Stimulated activated CD4-positive, alpha-beta T cell treated with anti-CD3 and anti-CD28 coated beads, TNF-alpha, amount 100 ng/mL, for 24 hours (primary cell): ENCODE measurements around the gene EXD3.
"Not testable (repeated sequence)": the region's sequence is repeated elsewhere in the genome, so short reads cannot be mapped to it uniquely, and the experiment has no call there.

ENCODE experiments used
- DNase-seq, 3 experiments: peaks; one replicate each; pipeline ENCODE4 v3.0.0-alpha.2; 2020; ENCODE audit warnings: low read depth in 3 of 3

Gene EXD3

GRCh38 chr9:137458194-137459151, 35.5 kb upstream of the EXD3 start:
- DNase-seq = no peak

DNA sequence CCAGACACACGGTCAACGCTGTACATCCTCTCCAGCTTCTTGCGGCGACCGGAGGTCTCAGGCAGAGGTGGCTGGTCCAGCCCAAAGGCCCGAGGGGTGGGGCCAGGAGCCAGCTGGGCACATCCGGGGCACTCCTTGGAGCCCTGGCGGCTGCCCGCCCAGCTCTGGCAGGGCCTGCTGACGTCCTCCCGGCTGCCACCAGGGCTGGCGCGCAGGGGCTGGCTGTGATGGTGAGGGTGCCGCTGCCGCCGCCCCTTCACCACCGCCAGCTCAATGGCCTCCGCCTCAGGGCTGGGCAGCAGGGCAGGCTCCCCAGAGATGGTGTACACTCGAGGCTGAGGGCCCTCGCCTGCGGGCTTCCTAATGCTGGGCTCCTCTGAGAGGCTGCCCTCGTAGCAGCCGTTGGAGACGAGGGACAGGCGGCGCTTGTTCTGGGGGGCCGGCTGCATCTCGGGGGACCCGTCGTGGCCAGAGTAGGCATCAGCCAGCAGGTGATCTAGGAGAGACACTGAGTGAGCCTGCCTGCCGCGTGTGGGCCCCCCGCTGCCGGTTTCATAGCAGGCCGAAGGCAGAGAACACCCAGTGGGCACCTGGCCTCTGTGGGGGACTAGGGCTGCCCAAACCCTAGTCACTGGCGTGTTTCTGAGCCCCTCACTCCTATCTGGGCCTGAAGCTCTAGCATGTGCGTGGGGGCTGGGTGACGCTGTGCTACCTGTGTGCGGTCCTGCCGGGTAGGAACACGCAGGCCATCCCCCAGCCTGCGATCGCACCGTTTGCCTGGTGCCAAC, 34.6 kb upstream of the EXD3 start:
- no peak for DNase-seq

DNA sequence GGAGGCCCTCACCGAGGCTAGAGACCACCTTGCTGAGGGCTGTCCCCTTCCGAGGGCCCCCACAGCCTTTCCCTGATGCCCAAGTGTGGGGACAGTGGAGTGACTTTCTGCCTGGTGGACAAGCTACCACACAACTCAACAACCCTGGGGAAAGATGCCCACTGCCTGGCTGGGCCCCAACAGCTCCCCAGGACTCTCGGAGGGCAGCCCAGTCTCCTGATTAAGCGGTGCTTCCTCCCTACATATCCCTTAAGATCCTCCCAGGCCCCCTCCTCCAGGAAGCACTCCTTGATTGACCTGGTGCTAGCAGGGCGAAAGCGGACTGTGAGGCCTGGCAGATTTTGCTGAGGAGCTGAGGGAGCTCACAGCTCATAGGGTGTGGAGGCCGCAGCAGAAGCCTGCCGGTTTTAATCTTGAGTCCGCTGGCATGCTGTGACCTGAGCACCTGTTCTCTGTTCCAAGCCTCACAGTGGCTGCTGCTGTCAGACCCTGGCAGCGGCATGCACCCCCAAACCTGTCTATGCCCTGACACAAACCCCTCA, 34.0 kb upstream of the EXD3 start:
- no peak for DNase-seq

GRCh38 chr9:137456061-137456863, 33.3 kb upstream of the EXD3 start:
- DNase-seq = no peak

DNA sequence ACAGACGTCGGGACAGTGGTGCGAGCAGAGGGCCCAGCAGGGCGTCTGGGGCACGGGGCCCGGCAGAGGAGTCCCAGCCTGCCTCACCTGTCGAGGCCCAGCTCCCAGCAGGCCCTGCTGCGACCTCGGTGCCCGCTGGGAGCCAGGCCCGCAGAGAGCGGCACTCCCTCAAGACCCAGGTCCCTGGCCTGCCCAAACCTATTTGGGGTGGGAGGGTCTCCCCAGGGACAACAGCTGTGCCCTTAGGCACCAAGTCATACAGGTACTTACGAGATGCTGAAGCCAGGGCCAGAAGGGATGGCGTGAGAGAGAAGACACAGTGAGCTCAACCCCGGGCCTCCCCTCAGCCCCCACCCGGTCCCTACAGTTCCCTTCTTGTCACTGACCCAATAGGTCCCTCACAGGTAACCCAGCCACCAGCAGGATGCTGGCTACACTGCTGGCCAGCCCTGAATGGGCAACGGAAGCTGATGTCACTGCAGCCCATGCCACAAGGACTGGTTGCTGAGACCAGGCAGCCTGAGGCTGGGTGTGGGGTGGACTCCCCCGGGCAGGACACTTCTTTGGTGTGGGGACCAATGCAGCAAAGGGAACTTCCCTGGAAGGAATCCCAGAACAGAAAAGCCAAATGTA, 32.5 kb upstream of the EXD3 start:
- DNase-seq = no peak

- DNase-seq = no peak
Measured at GRCh38 chr9:137454597-137455358, 31.8 kb upstream of the EXD3 start.

DNA sequence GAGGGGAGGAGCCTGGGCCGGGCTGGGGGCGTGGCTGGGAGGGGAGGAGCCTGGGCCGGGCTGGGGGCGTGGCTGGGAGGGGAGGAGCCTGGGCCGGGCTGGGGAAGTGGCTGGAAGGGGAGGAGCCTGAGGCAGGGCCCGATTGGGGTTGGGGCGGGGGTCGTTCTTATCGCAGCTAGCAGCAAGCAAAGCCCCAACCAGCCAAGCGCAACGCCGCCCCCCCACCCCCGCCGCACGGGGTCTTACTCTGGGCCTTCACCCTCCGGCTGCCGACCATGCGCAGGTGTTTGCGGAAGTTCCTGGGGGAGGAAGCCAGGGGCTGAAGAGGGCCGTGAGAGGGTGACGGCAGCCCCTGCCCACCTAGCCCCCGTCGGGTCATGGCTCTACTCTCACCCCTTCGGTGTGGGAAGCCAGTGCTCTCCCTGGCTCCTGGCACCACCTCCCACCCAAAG, 31.2 kb upstream of the EXD3 start:
- peak in 1 of 3 experiments; percentile 35 for DNase-seq

DNA sequence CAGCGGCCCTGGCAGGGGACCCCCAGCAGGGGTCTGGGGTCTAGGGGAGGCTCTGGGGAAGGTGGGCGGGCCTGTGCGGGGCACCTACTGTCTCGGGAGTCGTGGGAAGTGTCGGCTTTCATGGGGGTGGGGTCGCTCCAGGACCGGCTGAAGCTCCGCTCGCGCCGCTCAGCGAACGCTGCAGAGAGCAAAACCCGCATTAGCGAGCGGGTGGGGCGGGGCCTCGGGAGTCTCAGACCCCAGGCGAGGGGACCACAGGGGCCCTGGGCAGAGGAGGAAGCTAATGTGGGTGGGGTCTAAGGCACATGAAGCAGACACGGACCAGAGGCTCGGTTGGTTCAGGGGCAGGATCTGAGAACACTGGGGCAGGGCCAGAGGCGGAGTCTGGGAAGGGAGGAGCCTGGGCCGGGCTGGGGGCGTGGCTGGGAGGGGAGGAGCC, 30.7 kb upstream of the EXD3 start:
- DNase-seq = peak in 1 of 3 experiments; percentile 60

DNA sequence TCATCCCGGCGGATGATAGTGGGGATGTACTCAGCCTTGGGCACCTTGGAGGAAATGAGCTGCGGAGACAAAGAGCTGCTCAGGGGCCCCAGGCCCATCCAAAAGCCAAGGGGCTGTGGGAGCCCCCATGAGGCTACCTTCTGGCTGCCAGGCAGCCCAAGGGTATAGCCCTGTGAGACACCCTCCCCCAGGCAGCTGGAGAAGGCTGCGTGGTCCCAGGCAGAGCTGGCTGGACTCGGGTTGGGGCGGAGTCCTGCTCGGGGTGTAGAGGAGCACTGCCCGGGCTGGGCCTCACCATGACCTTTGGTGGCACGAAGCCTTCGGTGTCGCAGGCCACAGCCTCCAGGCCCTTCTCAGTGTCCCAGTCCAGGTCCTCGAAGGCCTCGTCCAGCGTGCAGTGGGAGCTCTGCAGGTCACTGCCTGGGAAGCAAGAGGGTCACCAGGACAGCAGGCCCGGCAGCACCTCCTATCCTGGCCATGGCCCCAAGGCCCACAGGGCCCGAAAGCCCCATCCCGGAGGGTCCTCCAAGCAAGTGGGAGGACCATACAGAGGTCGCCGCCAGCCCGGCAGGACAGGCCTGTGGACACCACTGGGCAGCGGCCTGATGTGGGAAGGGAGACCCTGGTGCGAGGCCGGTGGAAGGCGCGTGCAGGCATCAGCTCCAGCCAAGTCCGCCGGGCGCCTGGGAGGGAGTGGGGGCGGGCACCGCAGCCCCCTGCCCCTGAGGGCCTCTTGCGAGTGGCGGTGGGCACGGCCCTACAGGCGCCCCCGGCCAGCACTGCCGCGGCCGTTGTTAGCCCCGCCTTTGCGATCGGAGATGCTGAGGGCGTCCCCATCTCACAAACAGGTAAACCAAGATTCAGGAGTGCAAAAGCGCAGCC, 30.0 kb upstream of the EXD3 start:
- DNase-seq = no peak

GRCh38 chr9:137452006-137452760, 29.2 kb upstream of the EXD3 start:
- DNase-seq = no peak

- DNase-seq = not testable (repeated sequence)
Measured at GRCh38 chr9:137451264-137452005, 28.5 kb upstream of the EXD3 start.

GRCh38 chr9:137450539-137451222, 27.7 kb upstream of the EXD3 start:
- DNase-seq = not testable (repeated sequence)

DNA sequence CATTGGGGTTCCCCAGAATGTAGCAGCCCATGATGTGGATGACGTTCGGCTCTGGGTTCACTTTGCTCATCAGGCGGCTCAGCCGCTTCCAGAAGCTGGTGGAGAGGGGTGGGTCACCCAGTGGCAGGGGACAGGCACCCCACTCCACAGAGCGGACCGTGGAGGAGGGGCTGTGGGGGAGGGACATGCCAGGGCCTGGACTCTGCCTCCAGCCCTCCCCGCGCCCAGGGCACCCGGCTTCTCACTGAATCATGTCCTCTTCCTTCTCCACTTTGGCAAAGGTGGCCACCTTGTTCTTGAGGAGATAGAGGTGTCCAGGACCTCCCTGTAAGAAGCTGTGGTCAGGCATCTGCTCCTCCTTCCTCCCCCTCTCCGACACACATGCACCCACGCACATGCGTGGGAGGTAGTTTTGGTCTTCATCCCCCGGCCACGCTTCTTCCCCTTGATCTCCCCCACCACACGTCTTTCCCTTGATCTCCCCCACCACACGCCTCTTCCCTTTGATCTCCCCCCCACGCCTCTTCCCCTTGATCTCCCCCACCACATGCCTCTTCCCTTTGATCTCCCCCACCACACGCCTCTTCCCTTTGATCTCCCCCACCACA, 27.1 kb upstream of the EXD3 start:
- no peak for DNase-seq

DNA sequence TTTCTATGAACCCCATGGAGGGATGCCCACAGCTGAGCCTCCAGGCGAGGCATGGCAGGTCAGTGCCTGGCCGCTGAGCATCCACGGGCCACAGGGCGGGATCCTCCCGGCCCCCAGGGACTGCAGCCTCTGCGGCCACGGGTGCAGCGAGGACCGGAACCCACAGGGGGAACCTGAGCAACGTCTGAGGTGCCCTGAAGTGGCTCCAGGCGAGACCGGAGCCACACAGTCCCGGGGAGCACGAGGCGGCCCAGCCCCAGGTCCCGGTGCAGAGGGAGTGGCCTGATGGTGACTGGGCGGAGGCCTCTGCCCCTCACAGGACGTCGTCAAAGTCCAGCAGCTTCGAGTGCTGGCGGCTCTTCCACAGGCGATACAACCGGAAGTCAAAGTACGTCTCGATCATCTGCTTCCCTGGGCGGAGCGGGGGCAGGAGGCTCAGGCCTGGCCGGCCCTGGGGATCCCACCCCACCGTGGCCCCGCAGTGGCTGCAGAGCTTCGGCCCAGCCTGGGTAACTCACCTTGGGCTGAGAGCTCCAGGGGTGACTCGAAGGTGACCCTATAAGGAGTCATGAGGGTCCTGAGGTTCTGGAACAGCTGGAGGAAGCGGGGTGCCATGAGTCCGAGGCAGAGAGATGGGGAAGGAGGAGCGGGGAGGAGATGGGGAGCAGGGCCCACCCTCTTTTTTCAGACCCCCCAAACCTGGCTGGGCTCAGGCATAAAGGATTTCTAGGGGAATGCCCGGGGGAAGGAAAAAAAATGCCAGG, 26.3 kb upstream of the EXD3 start:
- no peak for DNase-seq

DNA sequence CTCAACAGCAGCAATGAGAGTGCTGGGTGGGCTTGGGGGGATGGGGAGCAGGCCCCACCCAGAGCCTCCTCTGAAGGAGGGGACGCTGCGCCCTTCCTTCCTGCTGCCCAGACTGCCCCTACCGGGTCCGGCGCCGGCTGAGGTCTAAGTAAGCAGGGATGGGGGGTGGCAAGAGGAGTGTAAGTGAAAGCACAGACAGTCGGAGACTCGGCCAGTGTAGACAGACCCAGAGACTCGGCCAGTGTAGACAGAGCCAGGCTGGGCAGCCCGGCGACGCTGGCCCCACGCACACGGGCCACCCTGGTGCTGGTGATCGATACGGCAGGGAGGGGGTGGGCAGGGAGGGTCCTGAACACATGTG, 25.6 kb upstream of the EXD3 start:
- DNase-seq = no peak
